ENCODE data around the gene DNAJC4.

Gene DNAJC4

GRCh38 chr11:64275841-64276240 is 45.5 kb downstream of the DNAJC4 start:
- no peaks in the 10 kb centered on the region for H3F3A ChIP-seq (ENCODE audit: insufficient read depth, low read length)
- peaks cover 11% of the 10 kb centered on the region for H3K4me1 ChIP-seq (ENCODE audit: insufficient read depth, low read length, severe bottlenecking)
- no peak for TF ChIP-seq EZH2 (IDR thresholded peaks at IDR 0.05; ENCODE audit: borderline replicate concordance, low read length)
- TF ChIP-seq CTCF (IDR thresholded peaks at IDR 0.05; ENCODE audit: low read length): no peak
- H3K4me3 ChIP-seq (ENCODE audit: low read depth, low read length, poor library complexity, severe bottlenecking): no peak overlapping the region
- no peak overlapping the region for H2AFZ ChIP-seq (ENCODE audit: low read length)
- no peaks in the 10 kb centered on the region for H3K9me2 ChIP-seq (ENCODE audit: low read depth, low read length)
- H3K9me3 ChIP-seq (ENCODE audit: low read length): no peaks in the 10 kb centered on the region
- H3K4me2 ChIP-seq (ENCODE audit: low read length): no peak overlapping the region
- no peaks in the 10 kb centered on the region for H4K20me1 ChIP-seq (ENCODE audit: insufficient read depth, low read length)
- no peaks in the 10 kb centered on the region for H3K79me2 ChIP-seq (ENCODE audit: insufficient read depth, low read length)
- H3K27me3 ChIP-seq (ENCODE audit: insufficient read depth, low read length): no peaks in the 10 kb centered on the region
- no peak overlapping the region for H3K9ac ChIP-seq (ENCODE audit: low read length)
- no peak overlapping the region for H3K27ac ChIP-seq (ENCODE audit: low read depth, low read length, poor library complexity, severe bottlenecking)
- H3K36me3 ChIP-seq (ENCODE audit: insufficient read depth, low read length): peaks cover 16% of the 10 kb centered on the region; the same call in 1 of the 2 replicates

- Histone ChIP-seq H3K36me3 (ENCODE audit: insufficient read depth, low read length) (peaks cover 22% of the 10 kb centered on the region; the same call in 1 of the 2 replicates), H3K79me2 (ENCODE audit: insufficient read depth, low read length) (no peaks in the 10 kb centered on the region), H3K4me1 (ENCODE audit: insufficient read depth, low read length, severe bottlenecking) (peaks cover 6% of the 10 kb centered on the region), H4K20me1 (ENCODE audit: insufficient read depth, low read length) (no peaks in the 10 kb centered on the region), H2AFZ (ENCODE audit: low read length) (no peak overlapping the region), H3K9ac (ENCODE audit: low read length) (no peak overlapping the region), H3F3A (ENCODE audit: insufficient read depth, low read length) (no peaks in the 10 kb centered on the region), H3K27ac (ENCODE audit: low read depth, low read length, poor library complexity, severe bottlenecking) (no peak overlapping the region), H3K4me3 (ENCODE audit: low read depth, low read length, poor library complexity, severe bottlenecking) (no peak overlapping the region), H3K27me3 (ENCODE audit: insufficient read depth, low read length) (no peaks in the 10 kb centered on the region), H3K4me2 (ENCODE audit: low read length) (no peak overlapping the region), H3K9me2 (ENCODE audit: low read depth, low read length) (no peaks in the 10 kb centered on the region), H3K9me3 (ENCODE audit: low read length) (no peaks in the 10 kb centered on the region)
- TF ChIP-seq CTCF (IDR thresholded peaks at IDR 0.05; ENCODE audit: low read length): no peak
- TF ChIP-seq EZH2 (IDR thresholded peaks at IDR 0.05; ENCODE audit: borderline replicate concordance, low read length): no peak
These were observed 46.5 kb downstream of the DNAJC4 start for GRCh38 chr11:64276653-64277431.

- Histone ChIP-seq H3K4me3 (ENCODE audit: low read depth, low read length, poor library complexity, severe bottlenecking) (no peak overlapping the region), H4K20me1 (ENCODE audit: insufficient read depth, low read length) (no peaks in the 10 kb centered on the region)
These were observed 48.3 kb downstream of the DNAJC4 start for GRCh38 chr11:64278576-64279190.

More at GRCh38 chr11:64278576-64279190, 48.3 kb downstream of the DNAJC4 start:
- H3K79me2 ChIP-seq (ENCODE audit: insufficient read depth, low read length): no peaks in the 10 kb centered on the region
- peaks cover 35% of the 10 kb centered on the region; the same call in 1 of the 2 replicates for H3K36me3 ChIP-seq (ENCODE audit: insufficient read depth, low read length)
- no peaks in the 10 kb centered on the region for H3K9me2 ChIP-seq (ENCODE audit: low read depth, low read length)
- TF ChIP-seq CTCF (IDR thresholded peaks at IDR 0.05; ENCODE audit: low read length): no peak
- TF ChIP-seq EZH2 (IDR thresholded peaks at IDR 0.05; ENCODE audit: borderline replicate concordance, low read length): no peak
- H3K9me3 ChIP-seq (ENCODE audit: low read length): no peaks in the 10 kb centered on the region
- H3F3A ChIP-seq (ENCODE audit: insufficient read depth, low read length): no peaks in the 10 kb centered on the region
- H3K27ac ChIP-seq (ENCODE audit: low read depth, low read length, poor library complexity, severe bottlenecking): no peak overlapping the region
- H3K27me3 ChIP-seq (ENCODE audit: insufficient read depth, low read length): no peaks in the 10 kb centered on the region
- peaks cover 4% of the 10 kb centered on the region for H3K4me1 ChIP-seq (ENCODE audit: insufficient read depth, low read length, severe bottlenecking)
- H3K4me2 ChIP-seq (ENCODE audit: low read length): no peak overlapping the region
- H2AFZ ChIP-seq (ENCODE audit: low read length): no peak overlapping the region
- H3K9ac ChIP-seq (ENCODE audit: low read length): no peak overlapping the region

Measured in OCI-LY1 (cell line).